NCI-H748 (cell line): ENCODE measurements around the gene PYCR2.
"Not testable (repeated sequence)": the region's sequence is repeated elsewhere in the genome, so short reads cannot be mapped to it uniquely, and the experiment has no call there.

ENCODE experiments used
- DNase-seq: peaks from one replicate; lab custom pipeline; 2025; ENCODE audit not compliant: unreplicated experiment; lab: John Stamatoyannopoulos, UW

Gene PYCR2

GRCh38 chr1:225892307-225892706 is 31.7 kb downstream of the PYCR2 start:
- no peak for DNase-seq

- DNase-seq = peak; percentile 20
Measured at GRCh38 chr1:225891229-225891972, 32.6 kb downstream of the PYCR2 start.

- no peak for DNase-seq
Measured at GRCh38 chr1:225890346-225891228, 33.5 kb downstream of the PYCR2 start.

- DNase-seq = no peak
Measured at GRCh38 chr1:225889743-225890142, 34.3 kb downstream of the PYCR2 start.

- no peak for DNase-seq
Measured at GRCh38 chr1:225888898-225889601, 35.0 kb downstream of the PYCR2 start, which contains the start of gene LEFTY1. Gene LEFTY1, minus strand, starts transcription at chr1:225889146. Its CDS starts 80 bp downstream, at chr1:225889066.

GRCh38 chr1:225888289-225888897 is 35.7 kb downstream of the PYCR2 start:
- DNase-seq = no peak

GRCh38 chr1:225887554-225888288 is 36.3 kb downstream of the PYCR2 start:
- not testable (repeated sequence) for DNase-seq

GRCh38 chr1:225887030-225887314 is 37.1 kb downstream of the PYCR2 start:
- DNase-seq = no peak

GRCh38 chr1:225886159-225887029 is 37.7 kb downstream of the PYCR2 start:
- DNase-seq = no peak

GRCh38 chr1:225885336-225885735 is 38.7 kb downstream of the PYCR2 start:
- no peak for DNase-seq

GRCh38 chr1:225883616-225884265 is 40.3 kb downstream of the PYCR2 start:
- peak; percentile 9 for DNase-seq

GRCh38 chr1:225882694-225883615 is 41.1 kb downstream of the PYCR2 start:
- no peak for DNase-seq

GRCh38 chr1:225881959-225882693 is 41.9 kb downstream of the PYCR2 start, which contains the start of gene TMEM63A:
Gene TMEM63A, minus strand, starts transcription at chr1:225882380. Its CDS starts 4,800 bp downstream, at chr1:225877580.
- peak; percentile 19 for DNase-seq

GRCh38 chr1:225881081-225881958 is 42.7 kb downstream of the PYCR2 start:
- DNase-seq = no peak

GRCh38 chr1:225880636-225881035 is 43.4 kb downstream of the PYCR2 start:
- DNase-seq = no peak

GRCh38 chr1:225880222-225880588 is 43.8 kb downstream of the PYCR2 start:
- DNase-seq = no peak
